Measurements from ENCODE around the gene ACSL4.
A peak's percentile ranks its signal among the peaks of the same experiment; 100 is the strongest.
"Not testable (repeated sequence)": the region's sequence is repeated elsewhere in the genome, so short reads cannot be mapped to it uniquely, and the experiment has no call there.

Gene ACSL4

GRCh38 chrX:109685656-109686078 lies 47.4 kb downstream of the ACSL4 start:
- in situ Hi-C loops (cut with HindIII; ENCODE audit: low pct_unique_long_range_greater_than_20kb, low sequenced_read_pairs): no loop called here
- TF ChIP-seq JUND (IDR thresholded peaks at IDR 0.05; ENCODE audit: low read depth): no peak
- no peak for DNase-seq (ENCODE audit: low read depth in 1 of 2, low spot score in 1 of 2)

GRCh38 chrX:109684136-109684535 lies 48.9 kb downstream of the ACSL4 start:
- no peak for DNase-seq (ENCODE audit: low read depth in 1 of 2, low spot score in 1 of 2)
- TF ChIP-seq JUND (IDR thresholded peaks at IDR 0.05; ENCODE audit: low read depth): no peak
- in situ Hi-C loops (cut with HindIII; ENCODE audit: low pct_unique_long_range_greater_than_20kb, low sequenced_read_pairs): no loop called here

- in situ Hi-C loops (cut with HindIII; ENCODE audit: low pct_unique_long_range_greater_than_20kb, low sequenced_read_pairs): no loop called here
- TF ChIP-seq JUND (IDR thresholded peaks at IDR 0.05; ENCODE audit: low read depth): no peak
Observed at GRCh38 chrX:109681475-109682081, 51.5 kb downstream of the ACSL4 start.

GRCh38 chrX:109679820-109680219 lies 53.2 kb downstream of the ACSL4 start:
- peak in 1 of 2 experiments; percentile 4 for DNase-seq (ENCODE audit: low read depth in 1 of 2, low spot score in 1 of 2)
- in situ Hi-C loops (cut with HindIII; ENCODE audit: low pct_unique_long_range_greater_than_20kb, low sequenced_read_pairs): no loop called here
- no peak for TF ChIP-seq JUND (IDR thresholded peaks at IDR 0.05; ENCODE audit: low read depth)

More at GRCh38 chrX:109681475-109682081, 51.5 kb downstream of the ACSL4 start:
- DNase-seq (ENCODE audit: low read depth in 1 of 2, low spot score in 1 of 2): no peak

GRCh38 chrX:109672239-109672638 lies 60.8 kb downstream of the ACSL4 start:
- in situ Hi-C loops (cut with HindIII; ENCODE audit: low pct_unique_long_range_greater_than_20kb, low sequenced_read_pairs): no loop called here

GRCh38 chrX:109671170-109671569 lies 61.9 kb downstream of the ACSL4 start:
- in situ Hi-C loops (cut with HindIII; ENCODE audit: low pct_unique_long_range_greater_than_20kb, low sequenced_read_pairs); DNase-seq (ENCODE audit: low read depth in 1 of 2, low spot score in 1 of 2): not testable (repeated sequence)

More at GRCh38 chrX:109672239-109672638, 60.8 kb downstream of the ACSL4 start:
- no peak for TF ChIP-seq JUND (IDR thresholded peaks at IDR 0.05; ENCODE audit: low read depth)
- no peak for DNase-seq (ENCODE audit: low read depth in 1 of 2, low spot score in 1 of 2)

- no peak for DNase-seq (ENCODE audit: low read depth in 1 of 2, low spot score in 1 of 2)
- no peak for TF ChIP-seq JUND (IDR thresholded peaks at IDR 0.05; ENCODE audit: low read depth)
- in situ Hi-C loops (cut with HindIII; ENCODE audit: low pct_unique_long_range_greater_than_20kb, low sequenced_read_pairs): no loop called here
Observed at GRCh38 chrX:109667986-109668385, 65.1 kb downstream of the ACSL4 start.

- no peak for TF ChIP-seq JUND (IDR thresholded peaks at IDR 0.05; ENCODE audit: low read depth)
- DNase-seq (ENCODE audit: low read depth in 1 of 2, low spot score in 1 of 2): no peak
- in situ Hi-C loops (cut with HindIII; ENCODE audit: low pct_unique_long_range_greater_than_20kb, low sequenced_read_pairs): no loop called here
Observed at GRCh38 chrX:109660435-109661143, 72.5 kb downstream of the ACSL4 start.

GRCh38 chrX:109658391-109658790 lies 74.7 kb downstream of the ACSL4 start:
- in situ Hi-C loops (cut with HindIII; ENCODE audit: low pct_unique_long_range_greater_than_20kb, low sequenced_read_pairs): no loop called here
- TF ChIP-seq JUND (IDR thresholded peaks at IDR 0.05; ENCODE audit: low read depth): no peak
- no peak for DNase-seq (ENCODE audit: low read depth in 1 of 2, low spot score in 1 of 2)

GRCh38 chrX:109657364-109657763 lies 75.7 kb downstream of the ACSL4 start:
- in situ Hi-C loops (cut with HindIII; ENCODE audit: low pct_unique_long_range_greater_than_20kb, low sequenced_read_pairs); DNase-seq (ENCODE audit: low read depth in 1 of 2, low spot score in 1 of 2): not testable (repeated sequence)

GRCh38 chrX:109656774-109657173 lies 76.3 kb downstream of the ACSL4 start:
- in situ Hi-C loops (cut with HindIII; ENCODE audit: low pct_unique_long_range_greater_than_20kb, low sequenced_read_pairs): no loop called here
- no peak for TF ChIP-seq JUND (IDR thresholded peaks at IDR 0.05; ENCODE audit: low read depth)
- DNase-seq (ENCODE audit: low read depth in 1 of 2, low spot score in 1 of 2): no peak

- no peak for DNase-seq (ENCODE audit: low read depth in 1 of 2, low spot score in 1 of 2)
- no peak for TF ChIP-seq JUND (IDR thresholded peaks at IDR 0.05; ENCODE audit: low read depth)
- in situ Hi-C loops (cut with HindIII; ENCODE audit: low pct_unique_long_range_greater_than_20kb, low sequenced_read_pairs): no loop called here
Observed at GRCh38 chrX:109655502-109656201, 77.4 kb downstream of the ACSL4 start.

- no peak for TF ChIP-seq JUND (IDR thresholded peaks at IDR 0.05; ENCODE audit: low read depth)
- in situ Hi-C loops (cut with HindIII; ENCODE audit: low pct_unique_long_range_greater_than_20kb, low sequenced_read_pairs): no loop called here
- no peak for DNase-seq (ENCODE audit: low read depth in 1 of 2, low spot score in 1 of 2)
Observed at GRCh38 chrX:109654516-109655109, 78.4 kb downstream of the ACSL4 start.

GRCh38 chrX:109644671-109645070 lies 88.4 kb downstream of the ACSL4 start:
- in situ Hi-C loops (cut with HindIII; ENCODE audit: low pct_unique_long_range_greater_than_20kb, low sequenced_read_pairs); DNase-seq (ENCODE audit: low read depth in 1 of 2, low spot score in 1 of 2): not testable (repeated sequence)
